Erythroblast (primary cell): Measurements from ENCODE around the gene FNDC3A.

Experiments used
- GATA1 ChIP-seq: IDR thresholded peaks from 2 replicates; pipeline ENCODE4 v1.6.1; 2011; ENCODE audit warnings: low read depth, mild to moderate bottlenecking, control low read depth, low read length, moderate library complexity
- POLR2A ChIP-seq: IDR thresholded peaks from 2 replicates; pipeline ENCODE4 v1.6.1; 2011; ENCODE audit warnings: mild to moderate bottlenecking, low read length

- no peak for TF ChIP-seq POLR2A
- TF ChIP-seq GATA1, result no peak
These were observed 215.2 kb downstream of the FNDC3A start for GRCh38 chr13:49190901-49191300.
